Naive thymus-derived CD8-positive, alpha-beta T cell (primary cell): ENCODE data around the gene SFTA2. TPM values are rescaled to one million over a fixed set of nuclear protein-coding genes. Genes with fewer than 3 reads are reported as not detected.

ENCODE experiments used
- ATAC-seq, 2 donors: fragments of 150-1000 bp; cut with Tn5 transposase in 1 of 2; sonication (Bioruptor Pico), chemical (Tn5 transposase) in 1 of 2; 1 replicate in 1 of 2; 2 replicates in 1 of 2; pipeline ENCODE4 v1.10.0; 2021; ENCODE audit warnings: mild to moderate bottlenecking in 2 of 2, moderate library complexity in 2 of 2
- POLR2A ChIA-PET: fragments of 350-600 bp; sonication (Branson Sonifier 250); formaldehyde crosslinking; loops from one replicate; lab custom pipeline; 2021; ENCODE audit warnings: antibody characterized with exemption; lab: Charles Lee
- DNase-seq, 10 donors: peaks; one replicate each; pipeline versions ENCODE4 v3.0.0 to v3.0.0-alpha.2; 2020 to 2022
- H3K27ac Mint-ChIP-seq, 10 donors: one replicate each; pipeline ENCODE4 v1.8.0; 2020 to 2022; ENCODE audit warnings: mild to moderate bottlenecking in 10 of 10, mixed read lengths in 10 of 10, moderate library complexity in 4 of 10, inconsistent platforms in 1 of 10
- H3K27me3 Mint-ChIP-seq, 5 donors: one replicate each; pipeline ENCODE4 v1.8.0; 2021 to 2022; ENCODE audit warnings: mixed read lengths in 5 of 5
- H3K36me3 Mint-ChIP-seq, 3 donors: one replicate each; pipeline ENCODE4 v1.8.0; 2020 to 2022; ENCODE audit warnings: mixed read lengths in 3 of 3, mild to moderate bottlenecking in 2 of 3, inconsistent platforms in 1 of 3
- H3K4me1 Mint-ChIP-seq, 4 donors: one replicate each; pipeline ENCODE4 v1.8.0; 2021 to 2022; ENCODE audit warnings: mixed read lengths in 4 of 4
- H3K4me3 Mint-ChIP-seq, 10 donors: one replicate each; pipeline ENCODE4 v1.8.0; 2020 to 2022; ENCODE audit warnings: mild to moderate bottlenecking in 10 of 10, mixed read lengths in 10 of 10, moderate library complexity in 6 of 10, inconsistent platforms in 1 of 10
- H3K9me3 Mint-ChIP-seq, 9 donors: one replicate each; pipeline ENCODE4 v1.8.0; 2020 to 2022; ENCODE audit warnings: mixed read lengths in 9 of 9, mild to moderate bottlenecking in 3 of 9, inconsistent platforms in 1 of 9, moderate library complexity in 1 of 9
- polyA plus RNA-seq, 3 donors: library from polyadenylated mRNA; unstranded; fragments of 300-500 nt; fragmentation: Illumina TruSeq; gene quantifications; one replicate each; pipeline ENCODE4 v1.2.3, GENCODE V29; 2021
- total RNA-seq, 8 experiments: library from RNA in 2 of 8; stranded (reverse) in 2 of 8; gene quantifications; one replicate each; pipeline ENCODE4 v1.2.3 and lab custom pipeline; 2021 to 2026

Gene SFTA2
- total and polyA plus RNA-seq, 5 experiments from 2014 or later: 0.30 TPM; not detected in 4

DNA sequence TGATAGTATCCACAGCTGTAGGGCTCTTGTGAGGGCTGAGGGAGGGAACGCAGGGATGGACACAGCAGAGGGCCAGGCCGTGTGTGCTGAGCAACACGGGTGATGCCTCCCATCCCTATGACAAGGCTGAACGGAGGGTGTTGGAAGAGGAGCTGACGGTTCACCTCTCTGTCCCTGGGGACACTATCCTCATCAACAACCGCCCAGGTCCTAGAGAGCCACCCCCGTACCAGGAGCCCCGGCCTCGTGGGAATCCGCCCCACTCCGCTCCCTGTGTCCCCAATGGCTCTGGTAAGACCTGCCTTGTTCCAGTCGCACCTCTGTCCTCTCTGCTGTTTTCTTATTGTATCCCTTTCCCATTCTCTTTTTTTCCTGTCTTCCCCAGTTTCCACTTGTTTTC lies 37.6 kb downstream of the SFTA2 start:
- POLR2A ChIA-PET: no interaction called here
- no peak for ATAC-seq
- no peaks in the 10 kb centered on the region for H3K9me3 Mint-ChIP-seq
- H3K27me3 Mint-ChIP-seq: no peaks in the 10 kb centered on the region
- peak overlapping the region in 1 of 10 donors; percentile 1 for H3K27ac Mint-ChIP-seq
- H3K4me1 Mint-ChIP-seq: peaks cover 0 to 7% (median 0%) of the 10 kb centered on the region in 4 donors
- no peak overlapping the region for H3K4me3 Mint-ChIP-seq
- peaks cover 0 to 29% (median 0%) of the 10 kb centered on the region in 3 donors for H3K36me3 Mint-ChIP-seq
- DNase-seq: no peak

DNA sequence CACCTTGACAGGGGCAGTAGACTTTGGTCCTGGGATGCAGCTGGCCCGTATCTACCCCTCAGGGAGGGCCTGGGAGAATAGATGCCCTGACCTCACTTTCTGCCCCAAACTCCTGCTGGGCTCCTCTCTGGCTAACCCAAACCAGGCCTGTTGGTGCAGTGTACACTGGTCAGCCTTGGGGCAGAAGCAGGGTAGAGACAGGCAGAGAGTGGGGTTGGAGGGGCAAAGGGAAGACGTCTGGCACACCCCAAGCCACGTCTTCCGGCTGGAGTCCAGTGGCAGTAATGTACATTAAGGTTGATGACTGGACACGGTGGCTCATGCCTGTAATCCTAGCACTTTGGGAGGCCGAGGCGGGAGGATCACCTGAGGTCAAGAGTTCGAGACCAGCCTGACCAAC lies 38.3 kb downstream of the SFTA2 start:
- H3K36me3 Mint-ChIP-seq: peaks cover 0 to 27% (median 0%) of the 10 kb centered on the region in 3 donors
- POLR2A ChIA-PET: no interaction called here
- no peaks in the 10 kb centered on the region for H3K27me3 Mint-ChIP-seq
- H3K4me3 Mint-ChIP-seq: no peak overlapping the region
- ATAC-seq: no peak
- peaks cover 0 to 7% (median 0%) of the 10 kb centered on the region in 4 donors for H3K4me1 Mint-ChIP-seq
- no peaks in the 10 kb centered on the region for H3K9me3 Mint-ChIP-seq
- no peak for DNase-seq
- no peak overlapping the region for H3K27ac Mint-ChIP-seq

DNA sequence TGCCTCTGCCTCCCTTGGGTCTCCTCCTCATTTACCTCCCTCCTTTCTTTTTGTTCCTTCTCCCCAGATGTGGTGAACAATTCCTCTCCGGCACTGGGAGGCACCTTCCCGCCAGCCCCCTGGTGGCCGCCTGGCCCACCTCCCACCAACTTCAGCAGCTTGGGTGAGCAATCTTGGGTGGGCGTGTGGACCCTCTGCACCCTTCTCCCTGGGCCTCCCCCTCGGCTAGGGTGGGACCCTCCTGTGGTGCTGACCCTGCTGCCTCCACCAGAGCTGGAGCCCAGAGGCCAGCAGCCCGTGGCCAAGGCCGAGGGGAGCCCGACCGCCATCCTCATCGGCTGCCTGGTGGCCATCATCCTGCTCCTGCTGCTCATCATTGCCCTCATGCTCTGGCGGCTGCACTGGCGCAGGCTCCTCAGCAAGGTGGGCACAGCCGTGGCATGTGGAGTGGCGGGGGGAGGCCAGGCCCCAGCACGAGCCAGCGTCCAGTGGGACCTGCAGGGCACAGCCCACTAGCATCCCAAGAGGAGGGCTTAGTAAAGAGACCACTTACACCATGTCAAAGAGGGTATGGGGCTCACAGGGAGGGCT lies 38.9 kb downstream of the SFTA2 start:
- peak overlapping the region in 1 of 10 donors; percentile 34 for H3K4me3 Mint-ChIP-seq
- DNase-seq (no peak), ATAC-seq (no peak)
- H3K4me1 Mint-ChIP-seq: peaks cover 0 to 6% (median 0%) of the 10 kb centered on the region in 4 donors
- no peaks in the 10 kb centered on the region for H3K9me3 Mint-ChIP-seq
- POLR2A ChIA-PET: no interaction called here
- H3K36me3 Mint-ChIP-seq: peaks cover 0 to 22% (median 1%) of the 10 kb centered on the region in 3 donors
- no peak overlapping the region for H3K27ac Mint-ChIP-seq
- H3K27me3 Mint-ChIP-seq: no peaks in the 10 kb centered on the region

DNA sequence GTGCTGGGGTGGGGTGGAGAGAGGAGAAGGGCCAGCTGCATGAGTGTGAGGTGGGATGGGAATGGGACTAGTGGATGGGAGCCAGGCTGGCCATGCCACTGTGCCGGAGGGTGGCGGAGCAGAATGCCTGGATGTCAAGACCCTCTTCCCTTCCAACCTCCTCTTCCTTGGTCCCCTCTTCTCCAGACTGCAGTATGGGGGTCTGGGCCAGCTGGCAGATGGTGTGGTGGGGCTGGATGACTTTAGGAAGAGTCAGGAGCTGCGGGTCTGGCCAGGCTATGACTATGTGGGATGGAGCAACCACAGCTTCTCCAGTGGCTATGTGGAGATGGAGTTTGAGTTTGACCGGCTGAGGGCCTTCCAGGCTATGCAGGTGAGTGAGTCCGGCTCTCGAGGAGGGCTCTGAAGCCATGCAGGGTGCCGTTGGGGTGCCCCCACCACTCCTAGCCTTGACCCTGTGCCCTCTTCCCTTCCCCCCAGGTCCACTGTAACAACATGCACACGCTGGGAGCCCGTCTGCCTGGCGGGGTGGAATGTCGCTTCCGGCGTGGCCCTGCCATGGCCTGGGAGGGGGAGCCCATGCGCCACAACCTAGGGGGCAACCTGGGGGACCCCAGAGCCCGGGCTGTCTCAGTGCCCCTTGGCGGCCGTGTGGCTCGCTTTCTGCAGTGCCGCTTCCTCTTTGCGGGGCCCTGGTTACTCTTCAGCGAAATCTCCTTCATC lies 40.0 kb downstream of the SFTA2 start:
- no peak overlapping the region for H3K4me3 Mint-ChIP-seq
- H3K9me3 Mint-ChIP-seq: no peaks in the 10 kb centered on the region
- peaks cover 0 to 20% (median 3%) of the 10 kb centered on the region in 3 donors for H3K36me3 Mint-ChIP-seq
- no peak for DNase-seq
- no peaks in the 10 kb centered on the region for H3K27me3 Mint-ChIP-seq
- POLR2A ChIA-PET: no interaction called here
- peaks cover 0 to 6% (median under 1%) of the 10 kb centered on the region in 4 donors for H3K4me1 Mint-ChIP-seq
- ATAC-seq: no peak
- peak overlapping the region in 2 of 10 donors; percentile 14 to 74 for H3K27ac Mint-ChIP-seq

DNA sequence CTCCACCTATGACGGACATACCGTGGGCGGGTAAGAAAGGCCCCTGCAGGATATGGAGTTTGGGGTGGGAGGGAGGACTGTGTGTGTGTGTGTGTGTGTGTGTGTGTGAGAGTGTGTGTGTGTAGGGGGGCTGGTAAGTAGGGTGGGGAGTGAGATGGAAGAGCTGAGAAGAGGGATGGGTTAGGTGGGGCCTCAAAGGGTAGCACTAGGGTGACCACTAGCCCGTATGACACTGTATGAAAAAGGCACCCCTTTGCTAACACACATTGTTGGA lies 40.6 kb downstream of the SFTA2 start:
- H3K4me1 Mint-ChIP-seq: peaks cover 5 to 7% (median 6%) of the 10 kb centered on the region in 4 donors
- no peaks in the 10 kb centered on the region for H3K27me3 Mint-ChIP-seq
- no peak overlapping the region for H3K4me3 Mint-ChIP-seq
- no peaks in the 10 kb centered on the region for H3K9me3 Mint-ChIP-seq
- POLR2A ChIA-PET: no interaction called here
- ATAC-seq (no peak), DNase-seq (no peak)
- H3K36me3 Mint-ChIP-seq: peaks cover 0 to 20% (median 3%) of the 10 kb centered on the region in 3 donors
- H3K27ac Mint-ChIP-seq: no peak overlapping the region

- peaks cover 10 to 11% (median 10%) of the 10 kb centered on the region in 4 donors for H3K4me1 Mint-ChIP-seq
- POLR2A ChIA-PET: interaction anchor here (0.6 kb wide), 1 partner anchor 312 kb away, joined by 7 read pairs; no protein-coding TSS in a partner anchor
- ATAC-seq (no peak), DNase-seq (no peak)
- H3K27me3 Mint-ChIP-seq: no peaks in the 10 kb centered on the region
- H3K36me3 Mint-ChIP-seq: peaks cover 0 to 20% (median 3%) of the 10 kb centered on the region in 3 donors
- H3K4me3 Mint-ChIP-seq: no peak overlapping the region
- peak overlapping the region in 1 of 10 donors; percentile 56 for H3K27ac Mint-ChIP-seq
- no peaks in the 10 kb centered on the region for H3K9me3 Mint-ChIP-seq
These were observed 41.1 kb downstream of the SFTA2 start for GRCh38 chr6:30890646-30891449.

DNA sequence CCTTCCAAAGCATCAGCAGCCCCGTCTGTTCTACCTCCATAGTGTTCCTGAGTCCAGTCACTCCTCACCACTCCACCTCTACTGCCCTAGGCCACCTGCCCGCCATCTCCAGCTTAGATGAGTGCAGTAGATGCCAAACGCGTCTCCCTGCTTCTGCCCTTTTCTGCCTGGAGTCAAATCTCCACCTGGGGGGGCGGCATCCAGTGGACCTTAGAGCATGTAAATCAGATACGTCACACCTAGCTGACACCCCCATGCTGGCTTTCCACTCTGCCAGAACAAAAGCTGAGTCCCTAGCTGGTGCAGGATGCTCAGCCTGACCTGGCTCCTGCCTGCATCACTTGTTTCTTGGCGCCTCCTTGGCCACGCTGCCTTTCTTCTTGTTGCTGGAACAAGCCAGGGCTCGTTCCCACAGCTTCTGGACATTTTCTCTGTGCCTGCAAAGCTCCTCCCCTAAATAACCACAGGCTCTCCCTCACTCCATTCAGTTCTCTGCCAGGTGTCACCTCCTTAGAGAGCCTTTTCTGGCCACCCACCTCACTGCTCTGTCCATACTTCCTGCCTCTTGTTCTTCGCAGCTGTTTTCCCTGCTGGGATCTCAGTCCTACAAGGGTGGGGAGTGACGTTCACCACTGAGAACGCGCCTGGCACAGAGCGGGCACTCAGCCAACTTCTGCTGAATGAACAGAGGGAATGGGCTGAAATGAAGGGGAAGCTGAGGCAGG lies 41.9 kb downstream of the SFTA2 start:
- Mint-ChIP-seq H3K36me3 (peaks cover 0 to 20% (median 3%) of the 10 kb centered on the region in 3 donors), H3K27me3 (no peaks in the 10 kb centered on the region), H3K9me3 (no peaks in the 10 kb centered on the region), H3K4me1 (peaks cover 17 to 18% (median 18%) of the 10 kb centered on the region in 4 donors), H3K27ac (no peak overlapping the region), H3K4me3 (no peak overlapping the region)
- POLR2A ChIA-PET: interaction anchor here (0.6 to 0.7 kb wide), 2 partner anchors 311 to 1961 kb away, joined by 3 to 7 read pairs; no protein-coding TSS in a partner anchor
- ATAC-seq (no peak), DNase-seq (no peak)

DNA sequence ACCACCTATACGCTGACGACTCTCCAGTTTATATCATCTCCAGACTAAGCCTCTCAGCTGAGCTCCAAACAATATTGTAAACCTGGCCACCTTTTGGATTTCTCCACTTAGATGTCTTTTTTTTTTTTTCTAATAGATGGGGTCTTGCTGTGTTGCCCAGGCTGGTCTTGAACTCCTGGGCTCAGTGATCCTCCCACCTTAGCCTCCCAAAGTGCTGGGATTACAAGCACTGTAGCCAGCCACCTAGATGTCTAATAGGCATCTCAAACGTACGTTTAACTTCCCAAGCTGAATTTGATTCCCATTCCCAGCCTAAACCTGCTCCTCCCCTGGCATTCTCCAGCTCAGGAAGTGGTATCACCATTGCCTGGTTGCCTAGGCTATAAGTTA lies 42.5 kb downstream of the SFTA2 start:
- H3K27me3 Mint-ChIP-seq: no peaks in the 10 kb centered on the region
- POLR2A ChIA-PET: interaction anchor here (0.6 to 0.7 kb wide), 2 partner anchors 15 to 1962 kb away, joined by 3 to 6 read pairs; no protein-coding TSS in a partner anchor

DNA sequence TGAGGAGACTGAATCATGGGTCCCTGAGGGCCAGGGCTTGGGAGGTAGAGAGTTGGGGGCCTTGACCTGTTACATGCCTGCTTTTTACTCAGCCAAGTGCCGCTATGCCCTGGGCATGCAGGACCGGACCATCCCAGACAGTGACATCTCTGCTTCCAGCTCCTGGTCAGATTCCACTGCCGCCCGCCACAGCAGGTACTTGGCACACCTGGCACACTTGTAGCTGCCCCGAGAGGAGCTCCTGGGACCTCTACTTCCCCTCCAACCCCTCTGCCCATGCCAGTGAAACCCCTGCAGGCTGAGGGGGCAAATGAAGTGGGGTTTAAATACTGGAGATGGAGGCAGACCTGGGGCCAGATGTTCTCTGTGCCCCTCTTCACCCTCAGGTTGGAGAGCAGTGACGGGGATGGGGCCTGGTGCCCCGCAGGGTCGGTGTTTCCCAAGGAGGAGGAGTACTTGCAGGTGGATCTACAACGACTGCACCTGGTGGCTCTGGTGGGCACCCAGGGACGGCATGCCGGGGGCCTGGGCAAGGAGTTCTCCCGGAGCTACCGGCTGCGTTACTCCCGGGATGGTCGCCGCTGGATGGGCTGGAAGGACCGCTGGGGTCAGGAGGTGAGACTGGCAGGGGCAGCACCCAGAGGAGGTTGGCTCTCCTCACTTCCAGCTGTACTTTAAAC lies 43.0 kb downstream of the SFTA2 start:
- Mint-ChIP-seq H3K9me3 (no peaks in the 10 kb centered on the region), H3K27me3 (no peaks in the 10 kb centered on the region), H3K27ac (no peak overlapping the region), H3K36me3 (peaks cover 0 to 13% (median 3%) of the 10 kb centered on the region in 3 donors), H3K4me3 (no peak overlapping the region), H3K4me1 (peaks cover 20 to 23% (median 22%) of the 10 kb centered on the region in 4 donors)
- no peak for ATAC-seq
- no peak for DNase-seq
- POLR2A ChIA-PET: interaction anchor here (0.6 kb wide), 1 partner anchor 15 kb away, joined by 6 read pairs; no protein-coding TSS in a partner anchor

More for the DNA sequence above, 42.5 kb downstream of the SFTA2 start:
- no peak for ATAC-seq
- peak overlapping the region in 1 of 10 donors; percentile 41 for H3K27ac Mint-ChIP-seq
- no peak for DNase-seq
- H3K4me3 Mint-ChIP-seq: no peak overlapping the region
- no peaks in the 10 kb centered on the region for H3K9me3 Mint-ChIP-seq
- peaks cover 0 to 15% (median 3%) of the 10 kb centered on the region in 3 donors for H3K36me3 Mint-ChIP-seq
- H3K4me1 Mint-ChIP-seq: peaks cover 20 to 23% (median 22%) of the 10 kb centered on the region in 4 donors

DNA sequence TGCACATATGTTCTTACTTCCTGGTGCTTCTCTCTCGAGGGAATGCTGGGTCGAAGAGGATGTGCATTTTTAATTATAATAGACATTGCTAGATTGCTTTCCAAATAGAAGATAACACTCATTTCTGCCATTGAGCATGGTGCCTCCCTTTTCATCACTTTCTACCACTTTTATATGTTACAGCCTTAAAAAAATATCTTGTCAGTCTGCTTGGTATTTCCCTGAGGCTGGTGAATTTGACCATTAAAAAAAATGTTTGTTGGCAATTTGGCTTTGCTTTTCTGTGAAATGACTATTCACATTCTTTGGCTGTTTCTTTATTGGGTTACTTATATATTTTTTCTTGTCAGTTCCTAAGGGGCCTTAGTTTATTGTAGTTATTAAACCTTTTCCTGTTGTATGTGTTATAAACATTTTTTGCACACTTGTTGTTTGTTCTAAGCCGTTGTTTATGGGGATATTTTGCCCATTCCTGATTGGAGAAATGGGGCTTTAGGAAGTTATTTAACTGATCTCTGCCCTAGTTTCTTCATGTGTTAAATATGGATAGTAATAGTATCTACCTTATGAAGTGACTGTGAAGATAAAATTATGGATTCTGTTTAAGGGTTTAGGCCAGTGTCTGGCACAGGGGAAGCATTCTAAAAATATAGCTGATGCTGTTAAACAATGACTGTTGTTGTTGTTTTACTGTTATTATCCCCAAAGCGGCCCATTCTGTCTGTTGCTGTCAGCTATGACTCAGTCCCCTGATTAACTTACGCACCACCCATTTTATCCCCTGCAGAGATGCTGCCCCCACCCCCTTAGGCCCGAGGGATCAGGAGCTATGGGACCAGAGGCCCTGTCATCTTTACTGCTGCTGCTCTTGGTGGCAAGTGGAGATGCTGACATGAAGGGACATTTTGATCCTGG lies 43.8 kb downstream of the SFTA2 start:
- DNase-seq: no peak
- Mint-ChIP-seq H3K27ac (peak overlapping the region in 2 of 10 donors; percentile 4 to 30), H3K4me1 (peaks cover 26 to 31% (median 29%) of the 10 kb centered on the region in 4 donors), H3K9me3 (no peaks in the 10 kb centered on the region), H3K4me3 (no peak overlapping the region), H3K36me3 (peaks cover 0 to 13% (median 3%) of the 10 kb centered on the region in 3 donors), H3K27me3 (no peaks in the 10 kb centered on the region)
- ATAC-seq: no peak
- POLR2A ChIA-PET: no interaction called here

GRCh38 chr6:30886897-30887255 lies 45.1 kb downstream of the SFTA2 start:
- ATAC-seq (no peak), DNase-seq (no peak)
- Mint-ChIP-seq H3K27ac (peak overlapping the region in 5 of 10 donors; percentile 5 to 91 (median 51)), H3K27me3 (no peaks in the 10 kb centered on the region), H3K36me3 (peaks cover 0 to 10% (median 3%) of the 10 kb centered on the region in 3 donors), H3K4me1 (peaks cover 26 to 35% (median 33%) of the 10 kb centered on the region in 4 donors), H3K4me3 (peak overlapping the region in 4 of 10 donors; percentile 9 to 86 (median 78)), H3K9me3 (no peaks in the 10 kb centered on the region)
- POLR2A ChIA-PET: interaction anchor here (0.5 to 4.8 kb wide), 3 partner anchors 26 to 939 kb away, joined by 3 to 34 read pairs (median 22); partner anchors contain the start of gene VARS2
